Stimulated activated CD4-positive, alpha-beta T cell treated with anti-CD3 and anti-CD28 coated beads, TNF-alpha, amount 100 ng/mL, for 4 hours (primary cell): ENCODE measurements around the gene KRT83.

Experiments used
- DNase-seq, 3 experiments: peaks; one replicate each; pipeline ENCODE4 v3.0.0-alpha.2; 2020; ENCODE audit warnings: low read depth in 3 of 3

The KRT83 gene

GRCh38 chr12:52266514-52266913, 54.7 kb downstream of the KRT83 start:
- no peak for DNase-seq

- no peak for DNase-seq
Measured at GRCh38 chr12:52264435-52264825, 56.8 kb downstream of the KRT83 start.
